CD4-positive, alpha-beta T cell treated with Interferon gamma for 1 hour (primary cell): ENCODE results near the gene ZNF827.
A peak's percentile ranks its signal among the peaks of the same experiment; 100 is the strongest.

Experiments used
- DNase-seq: peaks from one replicate; pipeline ENCODE4 v3.0.0-alpha.2; 2020

ZNF827 gene

GRCh38 chr4:145938618-145939440 is at the start of gene ZNF827:
ZNF827 (minus strand) TSS chr4:145938823; CDS start chr4:145938407, 416 bp downstream.
- peak; percentile 81 for DNase-seq

GRCh38 chr4:145984563-145984962 is 45.9 kb upstream of the ZNF827 start:
- no peak for DNase-seq

GRCh38 chr4:145982791-145983190 is 44.2 kb upstream of the ZNF827 start:
- DNase-seq = no peak

- no peak for DNase-seq
These were observed 40.5 kb upstream of the ZNF827 start for GRCh38 chr4:145979160-145979559.

GRCh38 chr4:145976680-145977079 is 38.1 kb upstream of the ZNF827 start:
- DNase-seq = no peak

GRCh38 chr4:145960012-145960411 is 21.4 kb upstream of the ZNF827 start:
- DNase-seq = no peak

GRCh38 chr4:145957302-145957701 is 18.7 kb upstream of the ZNF827 start:
- DNase-seq = no peak

- peak; percentile 3 for DNase-seq
These were observed 17.8 kb upstream of the ZNF827 start for GRCh38 chr4:145956288-145956890.

- no peak for DNase-seq
These were observed 16.3 kb upstream of the ZNF827 start for GRCh38 chr4:145954924-145955339.

GRCh38 chr4:145951931-145952330 is 13.3 kb upstream of the ZNF827 start:
- DNase-seq = no peak

- no peak for DNase-seq
These were observed 7.0 kb upstream of the ZNF827 start for GRCh38 chr4:145945431-145946155.

- no peak for DNase-seq
These were observed 6.3 kb upstream of the ZNF827 start for GRCh38 chr4:145944886-145945285.

GRCh38 chr4:145939856-145940255 is 1.2 kb upstream of the ZNF827 start:
- no peak for DNase-seq

- DNase-seq = no peak
These were observed 773 bp upstream of the ZNF827 start for GRCh38 chr4:145939441-145939750.

GRCh38 chr4:145937971-145938611 is 532 bp downstream of the ZNF827 start:
- peak; percentile 27 for DNase-seq

GRCh38 chr4:145936997-145937901 is 1.4 kb downstream of the ZNF827 start:
- peak; percentile 27 for DNase-seq

GRCh38 chr4:145936142-145936996 is 2.3 kb downstream of the ZNF827 start:
- DNase-seq = peak; percentile 72

- DNase-seq = peak; percentile 2
These were observed 3.1 kb downstream of the ZNF827 start for GRCh38 chr4:145935253-145936141.

GRCh38 chr4:145934434-145935047 is 4.1 kb downstream of the ZNF827 start:
- DNase-seq = no peak

- no peak for DNase-seq
These were observed 5.5 kb downstream of the ZNF827 start for GRCh38 chr4:145933134-145933533.
